Measurements from ENCODE around the gene GAR1. TPM values are rescaled to one million over a fixed set of nuclear protein-coding genes. Genes with fewer than 3 reads are reported as not detected.

The GAR1 gene
- polyA plus RNA-seq, 2 donors: 15.9 to 23.1 TPM

GRCh38 chr4:109864134-109864533 is 48.6 kb downstream of the GAR1 start:
- no peak overlapping the region for H3K27ac ChIP-seq (ENCODE audit: low read depth in 2 of 2, low read length in 1 of 2)
- no peaks in the 10 kb centered on the region for H3K9me3 ChIP-seq (ENCODE audit: control insufficient read depth in 2 of 2, insufficient read depth in 1 of 2, low read depth in 1 of 2, low read length in 1 of 2)
- no peaks in the 10 kb centered on the region for H3K36me3 ChIP-seq (ENCODE audit: control insufficient read depth in 2 of 2, insufficient read depth in 2 of 2, low read length in 1 of 2)
- H3K4me3 ChIP-seq (ENCODE audit: low read depth in 1 of 2, low read length in 2 of 2): no peak overlapping the region
- no peaks in the 10 kb centered on the region for H3K4me1 ChIP-seq (ENCODE audit: control insufficient read depth in 2 of 2, insufficient read depth in 2 of 2, low read length in 1 of 2)
- no peaks in the 10 kb centered on the region for H3K27me3 ChIP-seq (ENCODE audit: control insufficient read depth in 1 of 2, insufficient read depth in 2 of 2, low read length in 2 of 2)

GRCh38 chr4:109870061-109870460 is 54.5 kb downstream of the GAR1 start:
- no peaks in the 10 kb centered on the region for H3K36me3 ChIP-seq (ENCODE audit: control insufficient read depth in 2 of 2, insufficient read depth in 2 of 2, low read length in 1 of 2)
- H3K4me1 ChIP-seq (ENCODE audit: control insufficient read depth in 2 of 2, insufficient read depth in 2 of 2, low read length in 1 of 2): peaks cover 0 to 7% of the 10 kb centered on the region in 2 donors
- 96% methylated on average over 5 of the region's 5 CpGs for WGBS, 2 donors
- H3K27me3 ChIP-seq (ENCODE audit: control insufficient read depth in 1 of 2, insufficient read depth in 2 of 2, low read length in 2 of 2): no peaks in the 10 kb centered on the region
- peaks cover 0 to 3% of the 10 kb centered on the region in 2 donors for H3K9me3 ChIP-seq (ENCODE audit: control insufficient read depth in 2 of 2, insufficient read depth in 1 of 2, low read depth in 1 of 2, low read length in 1 of 2)
- no peak overlapping the region for H3K27ac ChIP-seq (ENCODE audit: low read depth in 2 of 2, low read length in 1 of 2)
- no peak overlapping the region for H3K4me3 ChIP-seq (ENCODE audit: low read depth in 1 of 2, low read length in 2 of 2)

GRCh38 chr4:109872065-109872464 is 56.5 kb downstream of the GAR1 start:
- no peak overlapping the region for H3K4me3 ChIP-seq (ENCODE audit: low read depth in 1 of 2, low read length in 2 of 2)
- no peak overlapping the region for H3K27ac ChIP-seq (ENCODE audit: low read depth in 2 of 2, low read length in 1 of 2)
- H3K27me3 ChIP-seq (ENCODE audit: control insufficient read depth in 1 of 2, insufficient read depth in 2 of 2, low read length in 2 of 2): no peaks in the 10 kb centered on the region
- peaks cover 0 to 8% of the 10 kb centered on the region in 2 donors for H3K4me1 ChIP-seq (ENCODE audit: control insufficient read depth in 2 of 2, insufficient read depth in 2 of 2, low read length in 1 of 2)
- 94 to 98% methylated on average over 2 of the region's 2 CpGs for WGBS, 2 donors
- H3K36me3 ChIP-seq (ENCODE audit: control insufficient read depth in 2 of 2, insufficient read depth in 2 of 2, low read length in 1 of 2): no peaks in the 10 kb centered on the region
- peaks cover 0 to 3% of the 10 kb centered on the region in 2 donors for H3K9me3 ChIP-seq (ENCODE audit: control insufficient read depth in 2 of 2, insufficient read depth in 1 of 2, low read depth in 1 of 2, low read length in 1 of 2)

- WGBS, 2 donors: 95 to 97% methylated on average over 6 of the region's 6 CpGs
These were observed 57.5 kb downstream of the GAR1 start for GRCh38 chr4:109872950-109873656.

GRCh38 chr4:109873791-109874514 is 58.4 kb downstream of the GAR1 start:
- H3K27ac ChIP-seq (ENCODE audit: low read depth in 2 of 2, low read length in 1 of 2): no peak overlapping the region
- no peaks in the 10 kb centered on the region for H3K36me3 ChIP-seq (ENCODE audit: control insufficient read depth in 2 of 2, insufficient read depth in 2 of 2, low read length in 1 of 2)
- WGBS, 2 donors: 56 to 58% methylated on average over 11 of the region's 11 CpGs
- H3K4me1 ChIP-seq (ENCODE audit: control insufficient read depth in 2 of 2, insufficient read depth in 2 of 2, low read length in 1 of 2): peaks cover 0 to 8% of the 10 kb centered on the region in 2 donors
- H3K4me3 ChIP-seq (ENCODE audit: low read depth in 1 of 2, low read length in 2 of 2): no peak overlapping the region
- H3K27me3 ChIP-seq (ENCODE audit: control insufficient read depth in 1 of 2, insufficient read depth in 2 of 2, low read length in 2 of 2): no peaks in the 10 kb centered on the region
- peaks cover 0 to 3% of the 10 kb centered on the region in 2 donors for H3K9me3 ChIP-seq (ENCODE audit: control insufficient read depth in 2 of 2, insufficient read depth in 1 of 2, low read depth in 1 of 2, low read length in 1 of 2)

More at GRCh38 chr4:109872950-109873656, 57.5 kb downstream of the GAR1 start:
- Histone ChIP-seq H3K27me3 (ENCODE audit: control insufficient read depth in 1 of 2, insufficient read depth in 2 of 2, low read length in 2 of 2) (no peaks in the 10 kb centered on the region), H3K27ac (ENCODE audit: low read depth in 2 of 2, low read length in 1 of 2) (no peak overlapping the region), H3K9me3 (ENCODE audit: control insufficient read depth in 2 of 2, insufficient read depth in 1 of 2, low read depth in 1 of 2, low read length in 1 of 2) (peaks cover 0 to 3% of the 10 kb centered on the region in 2 donors), H3K4me3 (ENCODE audit: low read depth in 1 of 2, low read length in 2 of 2) (no peak overlapping the region), H3K4me1 (ENCODE audit: control insufficient read depth in 2 of 2, insufficient read depth in 2 of 2, low read length in 1 of 2) (peaks cover 0 to 8% of the 10 kb centered on the region in 2 donors), H3K36me3 (ENCODE audit: control insufficient read depth in 2 of 2, insufficient read depth in 2 of 2, low read length in 1 of 2) (no peaks in the 10 kb centered on the region)

Other genes with a start within 250 kb of the GAR1 start
- gene CASP6, start 112.3 kb upstream of the GAR1 start, polyA plus RNA-seq: 10 to 100 TPM in 1 of 2 donors, 1 to 10 TPM in 1; 7.2 to 11.2 TPM
- gene PLA2G12A, start 85.7 kb upstream of the GAR1 start, polyA plus RNA-seq: 10 to 100 TPM in 1 of 2 donors, 1 to 10 TPM in 1; 5.5 to 24.8 TPM
- 1 to 10 TPM; 5.7 to 7.9 TPM for gene CFI, start 13.8 kb upstream of the GAR1 start, polyA plus RNA-seq
- under 1 TPM; 0.06 to 0.07 TPM for gene RRH, start 12.2 kb downstream of the GAR1 start, polyA plus RNA-seq
- under 1 TPM; 0.11 to 0.24 TPM for gene LRIT3, start 32.3 kb downstream of the GAR1 start, polyA plus RNA-seq
- gene EGF, start 97.1 kb downstream of the GAR1 start, polyA plus RNA-seq: under 1 TPM; 0.10 to 0.25 TPM